Mesendoderm (in vitro differentiated cells): Measurements from ENCODE around the gene UMODL1.
A peak's percentile ranks its signal among the peaks of the same experiment; 100 is the strongest.

Experiments used
- DNase-seq: peaks from one replicate; pipeline ENCODE4 v3.0.0; 2013
- H2AK5ac ChIP-seq: 2 replicates; pipeline ENCODE4 v1.6.1; 2013; ENCODE audit warnings: low read length, inconsistent platforms
- H2BK120ac ChIP-seq: 2 replicates; pipeline ENCODE4 v1.6.1; 2013; ENCODE audit warnings: low read depth, mild to moderate bottlenecking, low read length, moderate library complexity, mixed read lengths
- H2BK15ac ChIP-seq: replicated peaks from 2 replicates; pipeline ENCODE4 v1.6.1; 2013; ENCODE audit warnings: low read depth, mild to moderate bottlenecking, moderate library complexity
- H2BK5ac ChIP-seq: 2 replicates; pipeline ENCODE4 v1.6.1; 2013; ENCODE audit warnings: low read length, inconsistent platforms
- H3K18ac ChIP-seq: 2 replicates; pipeline ENCODE4 v1.6.1; 2013; ENCODE audit warnings: mild to moderate bottlenecking, low read length, mixed read lengths
- H3K23ac ChIP-seq: one replicate; pipeline ENCODE4 v1.6.1; 2013; ENCODE audit warnings: low read length
- H3K27ac ChIP-seq: 2 replicates; pipeline ENCODE4 v1.5.1; 2013; ENCODE audit warnings: low read depth, mild to moderate bottlenecking, inconsistent platforms, low read length, moderate library complexity
- H3K27me3 ChIP-seq: 2 replicates; pipeline ENCODE4 v1.6.1; 2013; ENCODE audit warnings: low read length, control low read depth, mild to moderate bottlenecking, inconsistent platforms; ENCODE audit not compliant: insufficient read depth, poor library complexity
- H3K36me3 ChIP-seq: 2 replicates; pipeline ENCODE4 v1.6.1; 2013; ENCODE audit warnings: low read length, inconsistent platforms; ENCODE audit not compliant: control insufficient read depth, insufficient read depth
- H3K4ac ChIP-seq: one replicate; pipeline ENCODE4 v1.6.1; 2013; ENCODE audit warnings: low read depth, mild to moderate bottlenecking, low read length, moderate library complexity
- H3K4me1 ChIP-seq: 2 replicates; pipeline ENCODE4 v1.6.1; 2013; ENCODE audit warnings: low read depth, low read length, inconsistent platforms; ENCODE audit not compliant: control insufficient read depth
- H3K4me2 ChIP-seq: 2 replicates; pipeline ENCODE4 v1.6.1; 2013; ENCODE audit warnings: low read length
- H3K4me3 ChIP-seq: 2 replicates; pipeline ENCODE4 v1.5.1; 2013; ENCODE audit warnings: mild to moderate bottlenecking, low read length
- H3K56ac ChIP-seq: one replicate; pipeline ENCODE4 v1.6.1; 2013; ENCODE audit warnings: low read length
- H3K79me1 ChIP-seq: 2 replicates; pipeline ENCODE4 v1.6.1; 2013; ENCODE audit warnings: low read length, inconsistent platforms
- H3K79me2 ChIP-seq: 2 replicates; pipeline ENCODE4 v1.6.1; 2013; ENCODE audit warnings: mild to moderate bottlenecking, low read length; ENCODE audit not compliant: control insufficient read depth, insufficient read depth
- H3K9ac ChIP-seq: 2 replicates; pipeline ENCODE4 v1.6.1; 2013; ENCODE audit warnings: low read length, inconsistent platforms
- H4K5ac ChIP-seq: one replicate; pipeline ENCODE4 v1.6.1; 2013; ENCODE audit warnings: low read length
- H4K8ac ChIP-seq: one replicate; pipeline ENCODE4 v1.6.1; 2013; ENCODE audit warnings: low read depth, mild to moderate bottlenecking, control low read depth, low read length, moderate library complexity
- WGBS: extraction: QIAGEN DNeasy Blood & Tissue Kit; methylation state at CpG from one replicate; pipeline ENCODE4 v1.1.7; 2013; ENCODE audit warnings: low lambda C conversion rate, missing lambda C conversion rate; ENCODE audit not compliant: insufficient coverage; ENCODE audit errors: extremely low coverage; 5-methylcytosine and 5-hydroxymethylcytosine counted together

Gene UMODL1

GRCh38 chr21:42068256-42068545 lies 2.9 kb upstream of the UMODL1 start:
- Histone ChIP-seq H3K23ac (no peak overlapping the region), H3K4me1 (peaks cover 1% of the 10 kb centered on the region), H3K18ac (no peak overlapping the region), H3K79me1 (no peaks in the 10 kb centered on the region), H4K8ac (no peak overlapping the region), H3K4me3 (no peak overlapping the region), H3K27ac (no peak overlapping the region), H3K56ac (peak overlapping the region; percentile 66), H2BK15ac (no peak overlapping the region), H3K36me3 (no peaks in the 10 kb centered on the region), H3K4me2 (no peak overlapping the region), H2BK5ac (no peak overlapping the region), H3K79me2 (no peaks in the 10 kb centered on the region), H3K9ac (no peak overlapping the region), H2BK120ac (no peak overlapping the region), H4K5ac (no peak overlapping the region), H2AK5ac (no peak overlapping the region), H3K27me3 (no peaks in the 10 kb centered on the region), H3K4ac (no peak overlapping the region)
- no CpG with 5 or more reads among the region's 6 CpGs for WGBS
- DNase-seq, result no peak

- H3K36me3 ChIP-seq, result no peaks in the 10 kb centered on the region
- no peak overlapping the region for H3K18ac ChIP-seq
- no peaks in the 10 kb centered on the region for H3K79me2 ChIP-seq
- no peak for DNase-seq
- H2BK120ac ChIP-seq, result no peak overlapping the region
- H4K8ac ChIP-seq, result no peak overlapping the region
- no peak overlapping the region for H3K9ac ChIP-seq
- no peak overlapping the region for H3K4me2 ChIP-seq
- no peak overlapping the region for H2BK15ac ChIP-seq
- no peaks in the 10 kb centered on the region for H3K79me1 ChIP-seq
- H3K27ac ChIP-seq, result no peak overlapping the region
- H2BK5ac ChIP-seq, result no peak overlapping the region
- H4K5ac ChIP-seq, result no peak overlapping the region
- 100% methylated on average over 1 of the region's 5 CpGs for WGBS
- no peak overlapping the region for H2AK5ac ChIP-seq
- no peak overlapping the region for H3K56ac ChIP-seq
- no peaks in the 10 kb centered on the region for H3K27me3 ChIP-seq
- H3K23ac ChIP-seq, result peak overlapping the region; percentile 73
- H3K4me1 ChIP-seq, result peaks cover 1% of the 10 kb centered on the region
- H3K4ac ChIP-seq, result no peak overlapping the region
- H3K4me3 ChIP-seq, result no peak overlapping the region
These were observed 2.5 kb upstream of the UMODL1 start for GRCh38 chr21:42068592-42068991.

DNA sequence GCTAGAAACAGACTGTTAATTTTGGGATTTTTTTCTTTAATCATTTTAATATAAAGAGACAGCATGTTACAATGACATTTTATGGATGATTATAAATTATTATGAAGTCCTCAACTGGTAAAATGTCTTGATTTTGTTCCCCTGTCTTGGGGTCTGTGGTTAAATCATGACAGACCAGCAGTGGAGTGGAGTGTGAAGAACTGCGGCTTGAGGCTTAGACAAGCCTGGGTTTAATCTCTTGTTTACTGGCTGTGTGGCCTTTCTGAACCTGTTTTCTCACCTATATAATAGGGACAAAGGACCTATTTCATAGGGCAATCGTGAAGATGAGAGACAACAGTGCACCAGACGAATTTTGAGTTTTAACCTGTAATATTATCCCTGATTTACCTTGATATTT lies 1.8 kb upstream of the UMODL1 start:
- Histone ChIP-seq H3K9ac (no peak overlapping the region), H3K79me1 (no peaks in the 10 kb centered on the region), H4K5ac (no peak overlapping the region), H3K36me3 (no peaks in the 10 kb centered on the region), H3K4me1 (peaks cover 1% of the 10 kb centered on the region), H2BK120ac (no peak overlapping the region), H2BK15ac (no peak overlapping the region), H3K56ac (no peak overlapping the region), H3K79me2 (no peaks in the 10 kb centered on the region), H3K4me3 (no peak overlapping the region), H4K8ac (no peak overlapping the region), H3K4ac (no peak overlapping the region), H3K23ac (no peak overlapping the region), H2AK5ac (no peak overlapping the region), H3K27me3 (no peaks in the 10 kb centered on the region), H2BK5ac (no peak overlapping the region), H3K18ac (no peak overlapping the region), H3K27ac (no peak overlapping the region), H3K4me2 (no peak overlapping the region)
- DNase-seq, result no peak
- WGBS, result no CpG with 5 or more reads among the region's 3 CpGs

GRCh38 chr21:42069843-42070242 lies 1.3 kb upstream of the UMODL1 start:
- no peaks in the 10 kb centered on the region for H3K79me2 ChIP-seq
- no peak overlapping the region for H3K18ac ChIP-seq
- no peaks in the 10 kb centered on the region for H3K27me3 ChIP-seq
- no peak overlapping the region for H3K23ac ChIP-seq
- no peak overlapping the region for H3K56ac ChIP-seq
- no peak for DNase-seq
- no peaks in the 10 kb centered on the region for H3K36me3 ChIP-seq
- H4K8ac ChIP-seq, result no peak overlapping the region
- no CpG with 5 or more reads among the region's 10 CpGs for WGBS
- no peak overlapping the region for H4K5ac ChIP-seq
- no peak overlapping the region for H2BK15ac ChIP-seq
- H3K4ac ChIP-seq, result no peak overlapping the region
- no peak overlapping the region for H2BK120ac ChIP-seq
- H3K4me2 ChIP-seq, result no peak overlapping the region
- H2AK5ac ChIP-seq, result no peak overlapping the region
- no peaks in the 10 kb centered on the region for H3K79me1 ChIP-seq
- H3K27ac ChIP-seq, result no peak overlapping the region
- peaks cover 1% of the 10 kb centered on the region for H3K4me1 ChIP-seq
- H3K4me3 ChIP-seq, result no peak overlapping the region
- no peak overlapping the region for H2BK5ac ChIP-seq
- H3K9ac ChIP-seq, result no peak overlapping the region

DNA sequence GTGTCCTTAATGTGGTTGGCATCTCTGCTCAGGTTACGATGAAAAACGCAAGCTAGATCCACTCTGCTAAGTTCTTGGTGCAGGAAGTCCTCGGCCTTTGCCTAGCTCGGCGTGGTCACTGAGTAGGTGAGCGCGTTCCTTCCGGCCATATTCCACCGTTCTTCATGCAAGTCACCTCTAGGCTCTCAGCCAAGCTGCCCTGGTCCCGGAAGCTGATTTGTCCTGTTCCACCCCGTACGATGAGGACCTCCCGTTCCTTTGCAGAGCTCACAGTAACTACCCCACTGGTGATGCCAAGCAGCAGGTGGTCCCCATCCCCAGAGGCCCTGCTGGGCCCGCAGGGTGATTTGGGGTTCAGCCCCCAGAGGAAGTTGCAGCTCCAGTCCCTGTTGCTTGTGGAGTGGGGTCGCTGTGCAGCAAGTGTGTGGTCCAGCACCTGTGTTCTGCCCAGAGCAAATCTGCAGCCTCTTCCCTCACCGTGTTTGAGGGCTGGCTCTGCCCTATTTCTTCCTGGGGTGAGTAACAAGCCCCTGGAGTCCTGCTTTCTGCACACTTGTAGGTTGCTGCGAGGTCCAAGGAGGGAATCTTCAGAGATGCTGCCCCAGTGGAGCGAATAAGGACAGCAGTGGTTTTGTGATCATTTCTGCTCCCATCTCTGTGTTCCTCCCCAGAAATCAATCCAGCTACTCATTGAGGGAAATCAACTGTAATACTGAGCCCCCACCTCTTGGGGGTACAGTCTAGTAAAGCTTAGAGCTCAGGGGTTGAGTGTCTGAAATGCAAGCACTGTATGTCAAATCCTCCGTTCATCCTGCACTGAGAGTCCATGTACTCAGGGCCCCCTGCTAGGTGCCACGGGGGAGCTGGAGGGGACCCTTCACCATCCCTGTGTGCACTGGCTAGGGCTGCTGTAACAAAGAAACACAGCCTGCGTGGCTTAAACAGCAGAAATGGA lies 2.3 kb downstream of the UMODL1 start:
- no peak for DNase-seq
- Histone ChIP-seq H3K56ac (peak overlapping the region; percentile 22), H3K79me1 (no peaks in the 10 kb centered on the region), H3K27me3 (no peaks in the 10 kb centered on the region), H3K36me3 (no peaks in the 10 kb centered on the region), H2BK15ac (no peak overlapping the region), H4K5ac (no peak overlapping the region), H2BK5ac (no peak overlapping the region), H2AK5ac (no peak overlapping the region), H3K4me1 (peaks cover 4% of the 10 kb centered on the region), H3K9ac (no peak overlapping the region), H3K4me2 (no peak overlapping the region), H3K23ac (no peak overlapping the region), H4K8ac (no peak overlapping the region), H3K79me2 (no peaks in the 10 kb centered on the region), H3K18ac (no peak overlapping the region), H2BK120ac (no peak overlapping the region), H3K4ac (no peak overlapping the region), H3K4me3 (no peak overlapping the region), H3K27ac (no peak overlapping the region)
- WGBS, result no CpG with 5 or more reads among the region's 21 CpGs
